Endodermal cell (in vitro differentiated cells): ENCODE measurements around the gene CR1. TPM values are rescaled to one million over a fixed set of nuclear protein-coding genes. Genes with fewer than 3 reads are reported as not detected.

Experiments
- DNase-seq: peaks from one replicate; pipeline ENCODE4 v3.0.0-alpha.2; 2017
- H3K27ac ChIP-seq: 2 replicates; pipeline ENCODE4 v1.5.1; 2013; ENCODE audit warnings: mild to moderate bottlenecking, low read depth, low read length, moderate library complexity
- H3K27me3 ChIP-seq: 2 replicates; pipeline ENCODE4 v1.6.1; 2013; ENCODE audit warnings: mild to moderate bottlenecking, low read length, moderate library complexity; ENCODE audit not compliant: insufficient read depth, control insufficient read depth, poor library complexity, severe bottlenecking
- H3K36me3 ChIP-seq: 2 replicates; pipeline ENCODE4 v1.7.0; 2013; ENCODE audit warnings: mild to moderate bottlenecking, low read length, moderate library complexity; ENCODE audit not compliant: control insufficient read depth, insufficient read depth
- H3K4me1 ChIP-seq: one replicate; pipeline ENCODE4 v1.7.0; 2013; ENCODE audit warnings: low read length; ENCODE audit not compliant: control insufficient read depth, insufficient read depth
- H3K4me3 ChIP-seq: 2 replicates; pipeline ENCODE4 v1.5.1; 2013; ENCODE audit warnings: mild to moderate bottlenecking, low read length, moderate library complexity
- H3K9ac ChIP-seq: 2 replicates; pipeline ENCODE4 v1.6.1; 2013; ENCODE audit warnings: mild to moderate bottlenecking, low read length, moderate library complexity; ENCODE audit not compliant: poor library complexity, severe bottlenecking; ENCODE audit errors: extremely low read depth
- H3K9me3 ChIP-seq: 2 replicates; pipeline ENCODE4 v1.6.1; 2013; ENCODE audit warnings: mild to moderate bottlenecking, low read length, moderate library complexity; ENCODE audit not compliant: control insufficient read depth
- H3K27ac Mint-ChIP-seq: 2 replicates; pipeline ENCODE4 v1.8.0; 2020; ENCODE audit warnings: mixed read lengths
- H3K27me3 Mint-ChIP-seq: 2 replicates; pipeline ENCODE4 v1.8.0; 2021; ENCODE audit warnings: mild to moderate bottlenecking, mixed read lengths; ENCODE audit not compliant: insufficient read depth
- H3K36me3 Mint-ChIP-seq: 2 replicates; pipeline ENCODE4 v1.8.0; 2020; ENCODE audit warnings: low read depth, mixed read lengths
- H3K4me1 Mint-ChIP-seq: 2 replicates; pipeline ENCODE4 v1.8.0; 2020; ENCODE audit warnings: mixed read lengths
- H3K4me3 Mint-ChIP-seq: 2 replicates; pipeline ENCODE4 v1.8.0; 2020; ENCODE audit warnings: mild to moderate bottlenecking, moderate library complexity, mixed read lengths
- H3K9me3 Mint-ChIP-seq: 2 replicates; pipeline ENCODE4 v1.8.0; 2020; ENCODE audit warnings: mild to moderate bottlenecking, mixed read lengths
- CTCF ChIP-seq: fragments of 200-600 bp; sonication (generic); conservative IDR thresholded peaks from 2 replicates; pipeline ENCODE4 v1.5.0; 2021; ENCODE audit warnings: antibody characterized with exemption, mild to moderate bottlenecking
- WGBS, 2 experiments: methylation state at CpG; one replicate each; pipeline versions ENCODE4 v1.1.5 to v1.1.7; 2013; ENCODE audit warnings: missing lambda C conversion rate in 2 of 2, mixed read lengths in 1 of 2; ENCODE audit not compliant: insufficient coverage in 1 of 2, insufficient read length in 1 of 2; 5-methylcytosine and 5-hydroxymethylcytosine counted together
- total RNA-seq, 2 donors: library from RNA; stranded (reverse); fragmentation: NEBNext Ultra II Directional in 1 of 2; extraction: Animal tissue kit (Norgen Biotek cat#: 25700) in 1 of 2; gene quantifications; 2 replicates in 1 of 2; 3 replicates in 1 of 2; pipeline ENCODE4 v1.2.1, GENCODE V29; 2021

Gene CR1
- total RNA-seq, 2 donors from 2014 or later, result 0.07 TPM; not detected in 1

DNA sequence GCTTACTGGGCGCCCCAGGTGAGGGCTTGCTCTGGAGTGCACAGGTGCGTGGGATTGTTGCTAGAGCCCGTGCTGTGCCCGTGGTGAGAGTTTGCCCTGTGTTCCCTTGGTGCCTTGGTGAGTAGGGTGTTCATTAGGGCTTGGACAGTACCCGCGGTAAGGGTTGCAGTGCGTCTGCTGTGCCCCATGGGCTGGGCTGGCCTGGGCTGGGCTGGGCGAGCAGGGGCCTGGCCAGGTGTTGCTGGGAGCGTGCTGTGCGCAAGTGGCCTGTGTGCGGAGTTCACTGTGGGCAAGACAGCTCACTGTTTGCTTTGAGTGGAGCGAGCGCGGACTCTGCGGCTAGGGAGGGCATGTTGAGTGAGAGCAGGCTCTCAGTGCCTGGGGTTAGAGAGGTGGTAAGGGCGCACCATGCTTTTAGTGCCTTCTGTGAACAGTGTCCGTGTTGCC is 149.7 kb downstream of the CR1 start:
- Histone ChIP-seq H3K9me3 (no peaks in the 10 kb centered on the region), H3K4me1 (peaks cover 10% of the 10 kb centered on the region), H3K9ac (no peak overlapping the region), H3K27ac (no peak overlapping the region), H3K4me3 (peak overlapping the region; percentile 47), H3K27me3 (no peaks in the 10 kb centered on the region), H3K36me3 (no peaks in the 10 kb centered on the region)
- Mint-ChIP-seq H3K4me1 (peaks cover 48% of the 10 kb centered on the region), H3K4me3 (peak overlapping the region; percentile 50), H3K27ac (no peak overlapping the region), H3K27me3 (no peaks in the 10 kb centered on the region), H3K36me3 (no peaks in the 10 kb centered on the region), H3K9me3 (no peaks in the 10 kb centered on the region)
- no peak for DNase-seq
- TF ChIP-seq CTCF, result no peak
- WGBS, 2 experiments, result 87 to 98% methylated on average over 12 to 17 of the region's 17 CpGs

- no peak for TF ChIP-seq CTCF
- Histone ChIP-seq H3K27me3 (no peaks in the 10 kb centered on the region), H3K36me3 (no peaks in the 10 kb centered on the region), H3K27ac (no peak overlapping the region), H3K4me3 (no peak overlapping the region), H3K4me1 (peaks cover 10% of the 10 kb centered on the region), H3K9ac (no peak overlapping the region), H3K9me3 (no peaks in the 10 kb centered on the region)
- peak overlapping the region; percentile 50 for H3K4me3 Mint-ChIP-seq
- H3K36me3 Mint-ChIP-seq, result no peaks in the 10 kb centered on the region
- H3K27ac Mint-ChIP-seq, result no peak overlapping the region
- DNase-seq, result no peak
- peaks cover 48% of the 10 kb centered on the region for H3K4me1 Mint-ChIP-seq
- H3K9me3 Mint-ChIP-seq, result no peaks in the 10 kb centered on the region
- H3K27me3 Mint-ChIP-seq, result no peaks in the 10 kb centered on the region
These were observed 150.2 kb downstream of the CR1 start for GRCh38 chr1:207646171-207646570.

- no peaks in the 10 kb centered on the region for H3K9me3 Mint-ChIP-seq
- Histone ChIP-seq H3K4me3 (no peak overlapping the region), H3K27me3 (no peaks in the 10 kb centered on the region), H3K27ac (no peak overlapping the region), H3K9me3 (no peaks in the 10 kb centered on the region), H3K9ac (no peak overlapping the region), H3K4me1 (peaks cover 10% of the 10 kb centered on the region), H3K36me3 (no peaks in the 10 kb centered on the region)
- WGBS, 2 experiments, result 82 to 100% methylated on average over 2 to 4 of the region's 4 CpGs
- DNase-seq, result no peak
- H3K4me1 Mint-ChIP-seq, result peaks cover 45% of the 10 kb centered on the region
- TF ChIP-seq CTCF, result no peak
- no peak overlapping the region for H3K4me3 Mint-ChIP-seq
- H3K27ac Mint-ChIP-seq, result no peak overlapping the region
- no peaks in the 10 kb centered on the region for H3K36me3 Mint-ChIP-seq
- H3K27me3 Mint-ChIP-seq, result no peaks in the 10 kb centered on the region
These were observed 151.1 kb downstream of the CR1 start for GRCh38 chr1:207646944-207647579.
